Measurements from ENCODE around the gene NUP62CL.
A peak's percentile ranks its signal among the peaks of the same experiment; 100 is the strongest.

The NUP62CL gene

DNA sequence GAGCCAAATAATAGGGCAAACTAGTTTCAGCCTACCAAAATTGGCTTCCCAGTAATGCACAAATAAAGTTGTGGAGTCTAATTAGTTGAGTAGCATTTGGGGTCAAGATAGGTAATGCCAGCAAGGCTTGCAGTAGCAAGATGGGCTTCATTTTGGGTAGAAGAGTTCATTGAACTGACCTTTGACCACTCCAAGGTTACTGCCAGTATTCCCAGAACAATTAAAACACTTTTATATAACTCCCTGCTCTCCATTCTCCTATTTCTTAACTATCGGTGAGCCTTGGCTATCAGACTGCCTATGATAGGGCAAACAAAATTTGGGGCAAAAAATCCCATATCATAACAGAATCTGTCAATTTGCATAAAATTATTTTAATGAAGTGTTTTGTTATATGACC is 7.2 kb upstream of the NUP62CL start:
- no peaks in the 10 kb centered on the region for H3K27me3 ChIP-seq (ENCODE audit: insufficient read depth, low read length)
- WGBS (ENCODE audit: extremely low coverage, insufficient coverage, insufficient read length) = no CpG with 5 or more reads among the region's 1 CpG

DNA sequence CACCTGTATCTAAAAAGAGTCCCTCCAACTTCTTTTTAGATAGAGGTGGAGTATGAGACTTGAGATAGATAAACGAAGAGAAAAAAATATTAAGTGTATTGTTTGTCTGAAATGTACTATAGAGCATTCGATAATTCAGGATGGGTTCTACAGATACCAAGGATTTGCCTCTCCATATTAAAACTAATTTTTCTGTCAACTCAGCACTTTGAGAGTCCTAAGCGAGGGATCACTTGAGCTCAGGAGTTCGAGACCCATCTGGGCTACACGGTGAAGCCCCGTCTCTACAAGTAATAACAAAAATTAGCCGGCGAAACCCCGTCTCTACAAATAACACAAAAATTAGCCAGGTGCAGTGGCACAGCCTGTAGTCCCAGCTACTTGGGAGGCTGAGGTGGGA is 1.7 kb upstream of the NUP62CL start:
- no peak overlapping the region for H3K4ac ChIP-seq (ENCODE audit: low read depth, low read length)
- no peak overlapping the region for H3K23ac ChIP-seq (ENCODE audit: low read length)
- H3K27ac ChIP-seq (ENCODE audit: low read depth, low read length) = no peak overlapping the region
- no peak overlapping the region for H2BK120ac ChIP-seq (ENCODE audit: insufficient read depth, low read length, poor library complexity)
- no peak overlapping the region for H4K91ac ChIP-seq (ENCODE audit: low read depth, low read length)
- WGBS (ENCODE audit: extremely low coverage, insufficient coverage, insufficient read length) = no CpG with 5 or more reads among the region's 9 CpGs
- H4K12ac ChIP-seq (ENCODE audit: low read depth, low read length) = no peak overlapping the region
- H3K18ac ChIP-seq (ENCODE audit: low read length) = no peak overlapping the region
- H3K79me2 ChIP-seq (ENCODE audit: control insufficient read depth, insufficient read depth, low read length, poor library complexity) = no peaks in the 10 kb centered on the region
- H3K9ac ChIP-seq (ENCODE audit: low read length) = no peak overlapping the region
- H2AK5ac ChIP-seq (ENCODE audit: low read length) = no peak overlapping the region
- no peak overlapping the region for H2AFZ ChIP-seq (ENCODE audit: insufficient read depth, low read length, poor library complexity)
- H3K79me1 ChIP-seq (ENCODE audit: low read length) = no peaks in the 10 kb centered on the region
- H3K4me3 ChIP-seq (ENCODE audit: low read depth, low read length) = no peak overlapping the region
- no peaks in the 10 kb centered on the region for H3K4me1 ChIP-seq (ENCODE audit: control insufficient read depth in 1 of 2, insufficient read depth in 2 of 2, low read length in 2 of 2)
- no peaks in the 10 kb centered on the region for H3K9me3 ChIP-seq (ENCODE audit: insufficient read depth, low read depth, low read length)
- no peak overlapping the region for H3K14ac ChIP-seq (ENCODE audit: low read length)
- H4K8ac ChIP-seq (ENCODE audit: low read depth, low read length) = no peak overlapping the region
- H3K27me3 ChIP-seq (ENCODE audit: insufficient read depth, low read length) = no peaks in the 10 kb centered on the region
- DNase-seq = no peak
- no peak overlapping the region for H3K4me2 ChIP-seq (ENCODE audit: low read length)
- H2BK12ac ChIP-seq (ENCODE audit: low read length) = no peak overlapping the region
- H3K36me3 ChIP-seq (ENCODE audit: control insufficient read depth in 1 of 2, insufficient read depth in 2 of 2, low read length in 2 of 2) = no peaks in the 10 kb centered on the region
- no peak overlapping the region for H2BK5ac ChIP-seq (ENCODE audit: low read depth, low read length, poor library complexity)

More for the DNA sequence above, 7.2 kb upstream of the NUP62CL start:
- H3K4ac ChIP-seq (ENCODE audit: low read depth, low read length) = no peak overlapping the region
- H2AK5ac ChIP-seq (ENCODE audit: low read length) = no peak overlapping the region
- H4K8ac ChIP-seq (ENCODE audit: low read depth, low read length) = no peak overlapping the region
- no peak overlapping the region for H3K27ac ChIP-seq (ENCODE audit: low read depth, low read length)
- H2BK5ac ChIP-seq (ENCODE audit: low read depth, low read length, poor library complexity) = no peak overlapping the region
- DNase-seq = no peak
- H3K36me3 ChIP-seq (ENCODE audit: control insufficient read depth in 1 of 2, insufficient read depth in 2 of 2, low read length in 2 of 2) = no peaks in the 10 kb centered on the region
- no peak overlapping the region for H3K9ac ChIP-seq (ENCODE audit: low read length)
- no peak overlapping the region for H3K4me2 ChIP-seq (ENCODE audit: low read length)
- no peak overlapping the region for H3K18ac ChIP-seq (ENCODE audit: low read length)
- no peak overlapping the region for H2AFZ ChIP-seq (ENCODE audit: insufficient read depth, low read length, poor library complexity)
- no peak overlapping the region for H3K14ac ChIP-seq (ENCODE audit: low read length)
- no peak overlapping the region for H3K4me3 ChIP-seq (ENCODE audit: low read depth, low read length)
- no peaks in the 10 kb centered on the region for H3K79me1 ChIP-seq (ENCODE audit: low read length)
- no peak overlapping the region for H4K12ac ChIP-seq (ENCODE audit: low read depth, low read length)
- H2BK120ac ChIP-seq (ENCODE audit: insufficient read depth, low read length, poor library complexity) = no peak overlapping the region
- H3K79me2 ChIP-seq (ENCODE audit: control insufficient read depth, insufficient read depth, low read length, poor library complexity) = no peaks in the 10 kb centered on the region
- H3K9me3 ChIP-seq (ENCODE audit: insufficient read depth, low read depth, low read length) = no peaks in the 10 kb centered on the region
- no peaks in the 10 kb centered on the region for H3K4me1 ChIP-seq (ENCODE audit: control insufficient read depth in 1 of 2, insufficient read depth in 2 of 2, low read length in 2 of 2)
- H4K91ac ChIP-seq (ENCODE audit: low read depth, low read length) = no peak overlapping the region
- no peak overlapping the region for H2BK12ac ChIP-seq (ENCODE audit: low read length)
- no peak overlapping the region for H3K23ac ChIP-seq (ENCODE audit: low read length)

DNA sequence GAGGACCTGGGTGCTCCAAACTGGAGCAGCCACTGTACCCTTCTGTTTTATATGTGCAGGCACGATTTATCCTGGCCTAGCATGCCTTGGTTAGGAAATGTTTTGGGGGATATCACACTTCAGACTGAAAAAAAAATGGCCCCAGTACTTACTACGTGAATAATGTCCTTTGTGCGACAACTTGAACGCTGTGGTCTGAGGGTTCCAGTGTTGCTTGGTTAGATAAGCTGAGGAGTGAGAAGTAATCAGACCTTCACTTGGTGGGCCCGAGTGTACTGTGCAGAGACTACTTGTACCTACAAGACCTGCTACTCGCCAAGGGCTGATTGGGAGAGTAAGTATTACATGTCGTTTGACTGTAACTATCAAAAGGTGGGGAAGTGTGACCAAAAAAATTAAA is 856 bp upstream of the NUP62CL start:
- no peak overlapping the region for H2BK5ac ChIP-seq (ENCODE audit: low read depth, low read length, poor library complexity)
- no peak overlapping the region for H2BK12ac ChIP-seq (ENCODE audit: low read length)
- H3K18ac ChIP-seq (ENCODE audit: low read length) = no peak overlapping the region
- H2BK120ac ChIP-seq (ENCODE audit: insufficient read depth, low read length, poor library complexity) = no peak overlapping the region
- no peak overlapping the region for H4K91ac ChIP-seq (ENCODE audit: low read depth, low read length)
- no peak overlapping the region for H3K14ac ChIP-seq (ENCODE audit: low read length)
- H3K79me2 ChIP-seq (ENCODE audit: control insufficient read depth, insufficient read depth, low read length, poor library complexity) = no peaks in the 10 kb centered on the region
- no peak overlapping the region for H3K23ac ChIP-seq (ENCODE audit: low read length)
- no peak overlapping the region for H3K4me2 ChIP-seq (ENCODE audit: low read length)
- H3K4me1 ChIP-seq (ENCODE audit: control insufficient read depth in 1 of 2, insufficient read depth in 2 of 2, low read length in 2 of 2) = no peaks in the 10 kb centered on the region
- WGBS (ENCODE audit: extremely low coverage, insufficient coverage, insufficient read length) = no CpG with 5 or more reads among the region's 7 CpGs
- no peak overlapping the region for H4K12ac ChIP-seq (ENCODE audit: low read depth, low read length)
- no peak overlapping the region for H2AK5ac ChIP-seq (ENCODE audit: low read length)
- no peaks in the 10 kb centered on the region for H3K9me3 ChIP-seq (ENCODE audit: insufficient read depth, low read depth, low read length)
- H3K4me3 ChIP-seq (ENCODE audit: low read depth, low read length) = no peak overlapping the region
- H3K27ac ChIP-seq (ENCODE audit: low read depth, low read length) = no peak overlapping the region
- H3K4ac ChIP-seq (ENCODE audit: low read depth, low read length) = no peak overlapping the region
- no peak overlapping the region for H2AFZ ChIP-seq (ENCODE audit: insufficient read depth, low read length, poor library complexity)
- no peak overlapping the region for H4K8ac ChIP-seq (ENCODE audit: low read depth, low read length)
- no peak for DNase-seq
- no peaks in the 10 kb centered on the region for H3K36me3 ChIP-seq (ENCODE audit: control insufficient read depth in 1 of 2, insufficient read depth in 2 of 2, low read length in 2 of 2)
- H3K9ac ChIP-seq (ENCODE audit: low read length) = no peak overlapping the region
- no peaks in the 10 kb centered on the region for H3K79me1 ChIP-seq (ENCODE audit: low read length)
- H3K27me3 ChIP-seq (ENCODE audit: insufficient read depth, low read length) = no peaks in the 10 kb centered on the region

DNA sequence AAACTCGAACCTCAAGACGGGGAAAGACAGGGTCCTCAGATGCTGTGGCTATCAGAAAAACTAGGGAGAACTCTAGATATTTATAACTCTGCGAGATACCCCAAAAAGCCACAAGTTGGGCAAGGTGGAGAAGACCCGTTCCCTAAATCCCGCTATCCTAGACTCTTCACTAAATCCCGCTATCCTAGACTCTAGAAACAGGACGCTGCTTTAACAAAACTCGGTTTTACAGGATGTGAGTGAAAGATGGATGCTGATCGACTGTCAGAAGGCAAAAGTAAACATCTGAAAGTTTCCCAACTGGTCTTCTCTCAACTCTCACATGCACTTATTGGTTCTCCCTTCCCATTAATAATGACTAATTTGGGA is 448 bp upstream of the NUP62CL start:
- no peak overlapping the region for H3K4ac ChIP-seq (ENCODE audit: low read depth, low read length)
- no peaks in the 10 kb centered on the region for H3K27me3 ChIP-seq (ENCODE audit: insufficient read depth, low read length)
- H3K9ac ChIP-seq (ENCODE audit: low read length) = no peak overlapping the region
- no peaks in the 10 kb centered on the region for H3K79me1 ChIP-seq (ENCODE audit: low read length)
- DNase-seq = no peak
- H3K36me3 ChIP-seq (ENCODE audit: control insufficient read depth in 1 of 2, insufficient read depth in 2 of 2, low read length in 2 of 2) = no peaks in the 10 kb centered on the region
- H2AFZ ChIP-seq (ENCODE audit: insufficient read depth, low read length, poor library complexity) = no peak overlapping the region
- H2BK12ac ChIP-seq (ENCODE audit: low read length) = no peak overlapping the region
- no peak overlapping the region for H2AK5ac ChIP-seq (ENCODE audit: low read length)
- H2BK120ac ChIP-seq (ENCODE audit: insufficient read depth, low read length, poor library complexity) = no peak overlapping the region
- no peak overlapping the region for H3K14ac ChIP-seq (ENCODE audit: low read length)
- H4K91ac ChIP-seq (ENCODE audit: low read depth, low read length) = no peak overlapping the region
- H3K9me3 ChIP-seq (ENCODE audit: insufficient read depth, low read depth, low read length) = no peaks in the 10 kb centered on the region
- no peaks in the 10 kb centered on the region for H3K4me1 ChIP-seq (ENCODE audit: control insufficient read depth in 1 of 2, insufficient read depth in 2 of 2, low read length in 2 of 2)
- H4K8ac ChIP-seq (ENCODE audit: low read depth, low read length) = no peak overlapping the region
- H3K23ac ChIP-seq (ENCODE audit: low read length) = no peak overlapping the region
- no CpG with 5 or more reads among the region's 9 CpGs for WGBS (ENCODE audit: extremely low coverage, insufficient coverage, insufficient read length)
- no peak overlapping the region for H3K18ac ChIP-seq (ENCODE audit: low read length)
- no peak overlapping the region for H2BK5ac ChIP-seq (ENCODE audit: low read depth, low read length, poor library complexity)
- H3K27ac ChIP-seq (ENCODE audit: low read depth, low read length) = no peak overlapping the region
- peak overlapping the region; percentile 45 for H3K4me2 ChIP-seq (ENCODE audit: low read length)
- H3K79me2 ChIP-seq (ENCODE audit: control insufficient read depth, insufficient read depth, low read length, poor library complexity) = no peaks in the 10 kb centered on the region
- no peak overlapping the region for H4K12ac ChIP-seq (ENCODE audit: low read depth, low read length)
- no peak overlapping the region for H3K4me3 ChIP-seq (ENCODE audit: low read depth, low read length)
